CD4-positive, alpha-beta T cell treated with Interleukin-17A for 1 hour (primary cell): ENCODE results near the gene TECPR2.

Source experiments
- DNase-seq: peaks from one replicate; pipeline ENCODE4 v3.0.0-alpha.2; 2020

The TECPR2 gene

GRCh38 chr14:102427642-102428041 is 64.9 kb downstream of the TECPR2 start:
- no peak for DNase-seq

- no peak for DNase-seq
These were observed 67.6 kb downstream of the TECPR2 start for GRCh38 chr14:102430212-102430908.

- no peak for DNase-seq
These were observed 69.0 kb downstream of the TECPR2 start for GRCh38 chr14:102431751-102432150.

DNA sequence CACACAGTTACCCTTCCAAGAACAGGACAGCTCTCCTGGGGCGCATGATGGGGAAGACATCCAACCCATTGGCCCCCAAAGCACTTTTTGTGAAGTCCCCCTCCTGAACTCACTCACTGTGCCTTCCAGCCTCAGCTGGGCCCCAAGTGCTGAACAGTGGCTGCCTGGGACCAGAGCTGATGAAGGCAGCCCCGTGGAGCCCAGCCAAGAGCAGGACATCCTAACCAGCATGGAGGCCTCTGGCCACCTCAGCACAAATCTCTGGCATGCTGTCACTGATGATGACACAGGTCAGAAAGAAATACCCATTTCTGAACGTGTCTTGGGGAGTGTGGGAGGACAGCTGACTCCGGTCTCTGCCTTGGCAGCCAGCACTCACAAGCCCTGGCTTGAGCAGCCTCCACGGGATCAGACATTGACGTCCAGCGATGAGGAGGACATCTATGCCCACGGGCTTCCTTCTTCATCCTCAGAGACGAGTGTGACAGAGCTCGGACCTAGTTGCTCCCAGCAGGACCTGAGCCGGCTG is 72.0 kb downstream of the TECPR2 start:
- no peak for DNase-seq

DNA sequence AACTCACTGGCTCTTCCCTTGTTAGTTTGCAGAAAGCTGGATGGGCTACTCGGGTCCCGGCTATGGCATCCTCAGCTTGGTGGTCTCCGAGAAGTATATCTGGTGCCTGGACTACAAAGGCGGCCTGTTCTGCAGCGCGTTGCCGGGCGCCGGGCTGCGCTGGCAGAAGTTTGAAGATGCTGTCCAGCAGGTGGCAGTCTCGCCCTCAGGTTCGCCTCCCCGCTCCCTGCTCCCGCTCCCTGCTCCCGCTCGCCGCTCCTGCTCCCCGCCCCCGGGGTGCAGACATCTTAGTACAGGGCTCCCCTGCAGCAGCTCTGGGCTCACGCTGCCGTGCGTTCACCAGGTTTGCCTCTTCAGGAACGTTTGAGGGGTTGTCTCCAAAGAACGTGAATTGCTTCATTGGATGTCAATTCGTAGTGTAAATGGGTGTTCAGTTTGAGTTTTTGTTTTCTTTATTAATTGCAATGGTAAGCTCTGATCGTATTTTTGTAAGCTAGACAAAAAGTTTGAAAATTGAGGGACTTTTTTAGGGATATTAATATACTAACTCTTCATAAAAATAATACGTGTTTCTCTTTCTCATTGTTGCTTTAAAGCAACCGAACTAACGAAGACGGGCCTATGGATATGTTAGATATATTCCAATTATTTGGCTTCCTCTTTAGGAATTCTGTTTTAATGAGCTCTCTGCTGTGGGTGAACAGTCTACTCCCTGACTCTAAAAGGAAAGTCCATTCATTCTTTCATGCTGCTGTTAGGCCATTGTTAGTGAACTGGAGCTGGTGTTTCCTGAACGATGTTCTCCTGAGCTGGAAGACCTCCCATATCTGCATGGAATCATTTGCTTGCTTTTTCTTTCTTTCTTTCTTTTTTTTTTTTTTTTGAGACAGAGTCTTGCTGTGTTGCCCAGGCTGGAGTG is 75.5 kb downstream of the TECPR2 start:
- peak; percentile 53 for DNase-seq

GRCh38 chr14:102439556-102439955 is 76.8 kb downstream of the TECPR2 start:
- DNase-seq = no peak

GRCh38 chr14:102440392-102440791 is 77.7 kb downstream of the TECPR2 start:
- no peak for DNase-seq

DNA sequence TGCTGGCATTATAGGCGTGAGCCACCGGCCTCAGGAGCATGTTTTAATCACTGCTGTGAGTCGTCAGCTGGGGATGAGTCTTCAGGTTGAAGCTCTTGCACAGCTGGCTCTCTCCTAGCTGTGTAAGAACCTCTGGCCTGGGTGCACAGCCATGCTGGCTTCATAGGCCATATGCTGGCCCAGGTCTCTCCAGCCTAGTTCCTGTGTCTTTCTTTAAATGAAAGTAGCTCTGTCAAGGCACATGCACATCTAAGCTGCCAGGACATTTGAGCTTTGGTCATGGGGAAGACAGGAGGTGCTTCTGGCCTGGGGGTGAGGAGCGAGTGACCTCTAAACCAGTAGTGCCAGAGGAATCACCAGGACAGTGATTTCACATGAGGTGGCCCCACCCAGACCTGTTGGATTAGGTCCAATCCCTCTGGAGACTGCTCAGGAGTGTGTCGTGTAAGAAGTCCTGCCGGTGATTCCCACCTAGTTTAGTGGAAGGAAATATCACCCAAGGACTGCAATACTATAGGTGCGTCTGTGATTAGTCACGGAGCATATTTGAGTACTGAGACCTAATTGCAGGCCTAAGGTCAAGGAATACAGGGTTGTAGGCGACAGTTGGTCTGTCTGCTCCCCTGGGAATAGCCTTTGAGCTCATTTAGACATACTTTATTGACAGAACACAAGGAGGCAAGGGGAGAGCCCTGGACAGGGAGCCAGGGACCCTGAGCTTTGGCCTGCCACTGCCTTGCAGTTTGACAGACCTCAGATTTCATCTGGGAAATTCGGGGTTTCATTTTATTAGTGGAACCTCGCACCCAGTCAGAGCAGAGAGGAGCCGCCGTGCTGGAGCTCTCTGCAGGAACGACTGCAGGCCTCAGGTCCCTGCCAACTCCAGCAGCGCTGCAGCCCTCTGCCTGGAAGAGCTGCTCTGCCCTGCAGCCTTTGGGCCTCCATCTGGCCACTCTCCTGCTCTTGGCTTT is 79.8 kb downstream of the TECPR2 start:
- no peak for DNase-seq

DNA sequence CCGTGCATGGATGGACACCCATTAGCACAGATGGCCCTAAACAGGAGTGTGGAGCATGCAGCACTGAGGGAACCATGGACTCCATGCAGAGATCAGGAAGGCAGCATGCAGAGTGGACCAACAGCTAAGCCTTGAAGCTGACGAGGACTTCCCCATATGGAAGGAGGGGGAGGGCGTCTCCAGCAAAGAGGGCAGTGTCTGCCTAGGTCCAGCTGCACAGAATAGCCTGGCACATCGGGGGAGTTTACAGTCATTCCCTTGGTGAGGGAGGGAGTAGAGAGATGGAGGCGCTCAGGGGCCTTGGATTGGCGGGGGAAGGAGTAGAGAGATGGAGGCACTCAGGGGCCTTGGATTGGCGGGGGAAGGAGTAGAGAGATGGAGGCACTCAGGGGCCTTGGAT is 82.3 kb downstream of the TECPR2 start:
- DNase-seq = no peak

GRCh38 chr14:102445641-102446040 is 82.9 kb downstream of the TECPR2 start:
- no peak for DNase-seq

DNA sequence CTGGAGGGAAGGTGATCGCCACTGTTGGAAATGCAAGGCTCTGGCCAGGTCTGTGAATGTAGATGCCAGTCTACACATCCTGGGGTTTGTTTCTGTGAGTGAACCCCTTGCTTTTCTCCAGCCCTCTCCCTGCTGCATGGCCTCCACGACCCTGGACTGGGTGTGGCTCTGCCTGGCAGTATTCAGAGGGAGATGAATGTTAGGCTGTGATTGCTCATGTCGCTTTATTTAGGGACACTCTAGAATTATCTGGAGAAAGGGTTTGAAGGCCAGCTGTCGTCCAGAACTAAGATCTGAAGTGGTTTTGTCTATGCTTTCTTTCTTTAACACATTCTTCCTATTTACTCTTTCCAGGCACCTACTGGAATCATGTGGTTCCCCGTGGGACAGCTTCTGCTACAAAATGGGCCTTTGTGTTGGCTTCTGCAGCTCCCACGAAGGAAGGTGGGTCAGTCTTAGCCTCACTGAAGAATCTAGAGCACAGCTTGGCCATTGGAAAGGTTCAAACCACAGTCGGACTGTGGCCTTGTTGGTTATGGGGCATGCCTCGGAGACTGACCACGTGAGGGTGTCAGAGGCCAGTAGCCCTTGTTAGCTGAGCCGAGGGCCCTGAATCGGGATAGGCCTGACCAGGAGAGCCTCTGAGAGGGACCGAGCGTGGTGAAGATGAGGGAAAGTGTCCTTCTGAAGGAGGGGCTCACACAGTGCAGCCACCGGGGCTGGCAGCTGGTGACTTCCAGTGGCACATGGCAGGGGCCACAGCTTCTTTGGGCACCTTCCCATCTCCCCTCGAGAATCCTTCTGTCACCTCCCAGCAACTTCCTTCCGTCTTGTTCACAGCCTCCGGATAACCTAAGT is 87.7 kb downstream of the TECPR2 start:
- no peak for DNase-seq

- no peak for DNase-seq
These were observed 88.3 kb downstream of the TECPR2 start for GRCh38 chr14:102451064-102451352.

DNA sequence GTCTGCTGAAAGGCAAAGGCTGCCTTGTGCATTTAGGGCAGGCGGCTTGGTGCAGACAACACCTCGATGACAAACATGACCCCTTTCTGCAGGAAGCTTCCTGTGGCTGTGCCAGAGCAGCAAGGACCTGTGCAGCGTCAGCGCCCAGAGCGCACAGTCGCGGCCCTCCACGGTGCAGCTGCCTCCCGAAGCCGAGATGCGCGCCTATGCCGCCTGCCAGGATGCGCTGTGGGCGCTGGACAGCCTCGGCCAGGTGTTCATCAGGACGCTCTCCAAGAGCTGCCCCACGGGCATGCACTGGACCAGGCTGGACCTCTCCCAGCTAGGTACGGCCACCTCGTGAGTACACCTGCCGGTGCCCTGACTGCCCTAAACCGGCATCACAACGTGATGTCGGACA is 89.6 kb downstream of the TECPR2 start:
- no peak for DNase-seq

- no peak for DNase-seq
These were observed 92.0 kb downstream of the TECPR2 start for GRCh38 chr14:102454711-102455110.

DNA sequence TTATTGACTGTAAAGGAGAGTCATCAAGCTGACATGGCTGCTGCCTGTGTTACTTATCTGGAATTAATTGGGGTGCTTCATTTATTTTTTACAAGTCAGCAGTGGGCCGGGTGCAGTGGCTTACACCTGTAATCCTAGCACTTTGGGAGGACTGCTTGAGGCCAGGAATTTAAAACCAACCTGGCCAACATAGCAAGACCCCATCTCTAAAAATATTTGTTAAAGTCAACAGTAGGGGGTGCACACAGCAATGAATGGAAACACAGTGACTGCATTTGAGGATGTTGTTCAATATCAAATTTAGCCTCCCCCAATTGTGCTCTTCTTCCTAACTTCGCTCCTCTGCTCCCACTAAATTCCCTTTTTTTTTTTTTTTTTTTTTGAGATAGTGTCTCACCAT is 94.8 kb downstream of the TECPR2 start:
- no peak for DNase-seq

DNA sequence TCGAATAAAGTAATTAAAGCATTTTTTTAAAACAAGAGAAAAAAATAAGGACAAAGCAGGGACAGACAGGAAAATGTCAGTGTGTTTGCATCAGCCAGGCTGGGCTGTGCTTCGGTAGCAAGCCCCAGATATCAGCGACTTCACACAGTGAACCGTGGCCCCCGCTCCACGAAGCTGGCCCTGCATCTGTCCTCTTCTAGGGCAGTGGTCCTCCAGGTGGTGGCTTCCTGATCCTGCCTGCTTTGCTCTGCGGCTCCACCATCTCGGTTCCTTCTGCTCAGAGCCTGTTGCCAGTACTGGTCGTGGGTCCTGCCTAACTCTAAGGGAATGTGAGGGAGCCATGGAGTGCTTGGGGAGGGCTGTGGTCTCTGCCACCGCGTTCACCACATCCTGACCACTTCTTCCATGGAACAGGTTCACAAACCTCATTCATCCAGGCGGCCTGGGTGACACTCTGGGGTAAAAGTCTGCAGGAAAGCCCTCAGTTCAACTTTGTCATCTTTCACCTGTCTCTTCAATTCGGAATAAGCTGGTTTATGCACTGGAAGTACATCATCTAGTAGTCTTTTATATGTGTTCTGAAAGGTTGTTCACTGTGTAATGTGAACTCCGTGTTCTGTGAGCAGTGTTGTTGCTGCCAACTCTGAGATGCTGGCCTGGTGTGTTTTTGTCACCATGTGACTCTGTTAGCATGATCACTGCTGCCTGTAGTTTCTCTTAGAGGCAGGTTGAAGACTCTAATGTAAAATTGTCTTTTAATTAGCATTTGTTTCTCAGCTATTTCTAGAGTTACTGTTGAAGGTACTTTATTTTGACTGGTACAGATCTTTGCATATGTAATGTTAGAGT is 99.0 kb downstream of the TECPR2 start:
- DNase-seq = no peak

DNA sequence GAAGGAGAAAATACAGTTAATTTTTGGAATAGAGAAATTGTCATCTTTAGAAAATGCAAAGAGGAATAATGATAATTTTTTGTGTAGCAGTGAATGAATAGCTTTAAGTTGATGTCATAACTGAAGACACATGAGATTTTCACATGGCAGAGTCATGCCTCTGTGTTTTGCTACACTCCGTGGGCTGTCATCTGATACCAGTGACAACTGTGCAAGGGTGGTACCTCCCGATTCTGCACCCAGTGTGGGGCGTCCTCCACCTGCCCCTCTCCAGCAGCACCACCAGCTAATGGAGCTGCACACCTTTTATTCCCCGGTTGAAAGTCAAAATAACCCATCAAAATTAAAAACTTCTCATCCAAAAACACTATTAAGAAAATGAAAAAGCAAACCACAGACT is 99.7 kb downstream of the TECPR2 start:
- DNase-seq = no peak

GRCh38 chr14:102464006-102464405 is 101.3 kb downstream of the TECPR2 start:
- no peak for DNase-seq

DNA sequence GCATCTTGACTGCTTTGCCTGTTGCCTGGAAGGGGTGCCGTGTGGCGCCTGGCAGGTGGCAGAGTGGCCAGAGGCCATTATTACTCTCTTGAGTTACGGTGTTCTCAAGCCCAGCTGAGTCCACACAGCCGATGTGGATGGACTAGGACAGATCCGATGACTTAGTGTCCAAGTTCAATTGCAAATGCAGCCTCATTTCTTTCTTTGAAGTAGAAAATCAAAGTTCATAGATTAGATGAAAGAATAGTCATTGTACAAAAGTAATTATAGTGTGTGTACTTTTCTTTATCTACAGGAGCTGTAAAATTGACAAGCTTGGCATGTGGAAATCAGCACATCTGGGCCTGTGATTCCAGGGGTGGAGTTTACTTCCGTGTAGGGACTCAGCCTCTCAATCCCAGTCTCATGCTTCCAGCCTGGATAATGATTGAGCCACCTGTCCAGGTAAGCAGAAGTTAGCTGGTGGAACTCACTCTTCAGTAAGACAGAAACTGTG is 102.2 kb downstream of the TECPR2 start:
- DNase-seq = no peak

DNA sequence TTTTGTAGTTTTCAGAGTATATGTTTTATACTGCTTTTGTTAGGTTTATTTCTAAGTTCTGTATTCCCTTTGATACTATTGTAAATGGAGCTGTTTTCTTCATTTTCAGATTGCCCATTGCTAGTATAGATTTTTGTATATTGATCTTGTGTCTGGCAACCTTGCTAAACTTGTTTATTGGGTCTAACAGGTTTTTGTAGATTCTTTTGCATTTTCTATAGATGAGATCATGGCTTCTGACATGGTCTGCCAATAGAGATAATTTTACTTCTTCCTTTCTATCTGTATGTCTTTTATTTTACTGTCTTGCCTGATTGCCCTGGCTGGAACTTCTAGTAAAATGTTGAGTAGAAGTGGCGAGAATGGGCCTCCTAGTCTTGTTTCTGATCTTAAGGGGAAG is 106.5 kb downstream of the TECPR2 start:
- DNase-seq = no peak
